Transverse colon (tissue), 4 donors: ENCODE data around the gene KLF13. TPM values are rescaled to one million over a fixed set of nuclear protein-coding genes. Genes with fewer than 3 reads are reported as not detected.

ENCODE experiments used
- DNase-seq: peaks from one replicate; pipeline ENCODE4 v3.0.0-alpha.2; 2019
- H3K27ac ChIP-seq, 4 donors: fragments of 200-600 bp; sonication (generic); 2 replicates each; pipeline ENCODE4 v1.5.1; 2016 to 2018; ENCODE audit warnings: inconsistent platforms in 4 of 4
- H3K27me3 ChIP-seq: fragments of 200-600 bp; sonication (generic); 2 replicates; pipeline ENCODE4 v1.5.1; 2017; ENCODE audit warnings: inconsistent platforms
- H3K36me3 ChIP-seq, 4 donors: fragments of 200-600 bp; sonication (generic); 2 replicates each; pipeline ENCODE4 v1.5.1; 2017 to 2019; ENCODE audit warnings: inconsistent platforms in 4 of 4
- H3K4me1 ChIP-seq, 4 donors: fragments of 200-600 bp; sonication (generic); 2 replicates each; pipeline ENCODE4 v1.5.1; 2017 to 2020; ENCODE audit warnings: inconsistent platforms in 4 of 4
- H3K4me3 ChIP-seq, 4 donors: fragments of 200-600 bp; sonication (generic); 1 replicate in 1 of 4; 2 replicates in 3 of 4; pipeline versions ENCODE4 v1.5.1 to v1.6.1; 2017 to 2019; ENCODE audit warnings: inconsistent platforms in 4 of 4
- H3K9me3 ChIP-seq, 2 donors: fragments of 200-600 bp; sonication (generic); 2 replicates each; pipeline ENCODE4 v1.5.1; 2017 to 2019; ENCODE audit warnings: inconsistent platforms in 2 of 2
- EP300 ChIP-seq: sonication (generic); formaldehyde crosslinking; IDR thresholded peaks from one replicate; pipeline ENCODE4 v1.6.1; 2017; ENCODE audit warnings: antibody characterized with exemption, low read depth
- POLR2A ChIP-seq: fragments of 450-650 bp; IDR thresholded peaks from one replicate; pipeline ENCODE4 v1.6.1; 2016; ENCODE audit warnings: antibody characterized with exemption, mild to moderate bottlenecking, moderate library complexity
- POLR2AphosphoS5 ChIP-seq, 3 donors: sonication (generic); formaldehyde crosslinking; IDR thresholded peaks; one replicate each; pipeline ENCODE4 v1.6.1; 2016; ENCODE audit warnings: antibody characterized with exemption in 3 of 3
- whole genome bisulfite sequencing, 2 donors: methylation state at CpG; one replicate each; pipeline ENCODE4 v1.1.5; 2018; ENCODE audit warnings: low coverage in 1 of 2; 5-methylcytosine and 5-hydroxymethylcytosine counted together
- in situ Hi-C, 4 donors: fragments of 200-750 bp; cut with MboI; loops; one replicate each; pipeline versions ENCODE4 v1.15.0 to v1.15.1; 2017; ENCODE audit warnings: low sequenced_read_pairs in 3 of 4, low pct_ligation_motif_present in 1 of 4, low pct_unique_long_range_greater_than_20kb in 1 of 4
- intact Hi-C: fragments of 100-400 bp; cut with DNase I; formaldehyde crosslinking; loops from one replicate; pipeline ENCODE4 v1.15.1; 2023; ENCODE audit warnings: low total_unique reads
- total RNA-seq, 4 donors: library from RNA; depleted of rRNA; stranded (reverse); fragments of >200 nt; gene quantifications; one replicate each; pipeline ENCODE4 v1.1.0, GENCODE V29; 2016
- TF ChIP-seq, protein P1 (sequence below), 5 experiments: fragments of 200-600 bp in 3 of 5; fragments of 450-650 bp in 2 of 5; sonication (generic) in 3 of 5; IDR thresholded peaks; 1 replicate in 2 of 5; 2 replicates in 3 of 5; pipeline ENCODE4 v1.5.1; 2016 to 2017; ENCODE audit warnings: antibody characterized with exemption in 5 of 5, inconsistent platforms in 3 of 5, mild to moderate bottlenecking in 2 of 5, moderate library complexity in 1 of 5

The KLF13 gene
- total RNA-seq, 4 donors from 2014 or later: 39.0 to 81.2 (median 68.8) TPM

DNA sequence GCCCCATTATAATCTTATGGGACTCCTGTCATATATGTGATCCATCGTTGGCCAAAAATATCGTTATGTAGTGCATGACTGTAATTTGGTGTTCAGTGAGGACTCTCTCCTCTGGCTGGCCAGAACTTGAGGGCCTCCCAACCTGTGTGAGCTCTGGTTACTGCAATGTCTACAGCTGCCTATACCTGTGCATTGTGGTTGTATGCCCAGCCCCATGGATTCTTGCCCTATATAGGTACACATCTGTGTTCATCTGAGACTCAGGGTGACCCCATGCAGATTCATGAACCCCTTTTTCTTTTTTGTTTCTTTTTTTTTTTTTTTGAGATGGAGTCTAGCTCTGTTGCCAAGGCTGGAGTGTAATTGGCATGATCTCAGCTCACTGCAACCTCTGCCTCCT, 32.6 kb upstream of the KLF13 start:
- H3K36me3 ChIP-seq: no peaks in the 10 kb centered on the region
- H3K27ac ChIP-seq: no peak overlapping the region
- TF ChIP-seq, protein P1, sequence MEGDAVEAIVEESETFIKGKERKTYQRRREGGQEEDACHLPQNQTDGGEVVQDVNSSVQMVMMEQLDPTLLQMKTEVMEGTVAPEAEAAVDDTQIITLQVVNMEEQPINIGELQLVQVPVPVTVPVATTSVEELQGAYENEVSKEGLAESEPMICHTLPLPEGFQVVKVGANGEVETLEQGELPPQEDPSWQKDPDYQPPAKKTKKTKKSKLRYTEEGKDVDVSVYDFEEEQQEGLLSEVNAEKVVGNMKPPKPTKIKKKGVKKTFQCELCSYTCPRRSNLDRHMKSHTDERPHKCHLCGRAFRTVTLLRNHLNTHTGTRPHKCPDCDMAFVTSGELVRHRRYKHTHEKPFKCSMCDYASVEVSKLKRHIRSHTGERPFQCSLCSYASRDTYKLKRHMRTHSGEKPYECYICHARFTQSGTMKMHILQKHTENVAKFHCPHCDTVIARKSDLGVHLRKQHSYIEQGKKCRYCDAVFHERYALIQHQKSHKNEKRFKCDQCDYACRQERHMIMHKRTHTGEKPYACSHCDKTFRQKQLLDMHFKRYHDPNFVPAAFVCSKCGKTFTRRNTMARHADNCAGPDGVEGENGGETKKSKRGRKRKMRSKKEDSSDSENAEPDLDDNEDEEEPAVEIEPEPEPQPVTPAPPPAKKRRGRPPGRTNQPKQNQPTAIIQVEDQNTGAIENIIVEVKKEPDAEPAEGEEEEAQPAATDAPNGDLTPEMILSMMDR (IDR thresholded peaks at IDR 0.05): no peak
- TF ChIP-seq POLR2A (no peak), POLR2AphosphoS5 (IDR thresholded peaks at IDR 0.05) (no peak), EP300 (no peak)
- H3K9me3 ChIP-seq: no peaks in the 10 kb centered on the region
- H3K4me3 ChIP-seq: no peak overlapping the region
- no peaks in the 10 kb centered on the region for H3K27me3 ChIP-seq
- no peak for DNase-seq
- WGBS, 2 donors: 93% methylated on average over 2 of the region's 2 CpGs; no CpG with 5 or more reads in 1 of the 2 donors
- H3K4me1 ChIP-seq: peaks cover 0 to 23% (median 13%) of the 10 kb centered on the region in 4 donors
- in situ Hi-C loops (no loop called here), intact Hi-C loops (no loop called here)

DNA sequence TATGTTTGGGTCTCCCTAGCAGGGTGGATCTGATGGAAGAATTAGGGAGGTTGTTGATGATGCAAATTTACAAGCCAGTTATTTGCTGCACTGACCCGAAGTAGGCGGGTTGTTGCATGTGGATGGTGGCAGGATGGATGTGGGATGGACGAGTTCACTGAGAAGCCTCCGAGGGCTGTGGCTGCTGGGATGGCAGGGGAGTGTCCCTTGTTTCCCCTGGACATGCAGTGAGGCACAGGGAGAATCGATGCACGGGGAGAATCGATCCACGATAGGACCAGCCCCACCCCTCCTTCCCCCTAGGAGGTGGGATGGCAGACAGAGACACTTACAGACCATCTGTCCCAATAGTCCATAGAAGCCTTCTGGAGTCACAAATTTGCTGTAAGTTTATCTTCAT, 31.0 kb upstream of the KLF13 start:
- no peaks in the 10 kb centered on the region for H3K27me3 ChIP-seq
- no peak for DNase-seq

DNA sequence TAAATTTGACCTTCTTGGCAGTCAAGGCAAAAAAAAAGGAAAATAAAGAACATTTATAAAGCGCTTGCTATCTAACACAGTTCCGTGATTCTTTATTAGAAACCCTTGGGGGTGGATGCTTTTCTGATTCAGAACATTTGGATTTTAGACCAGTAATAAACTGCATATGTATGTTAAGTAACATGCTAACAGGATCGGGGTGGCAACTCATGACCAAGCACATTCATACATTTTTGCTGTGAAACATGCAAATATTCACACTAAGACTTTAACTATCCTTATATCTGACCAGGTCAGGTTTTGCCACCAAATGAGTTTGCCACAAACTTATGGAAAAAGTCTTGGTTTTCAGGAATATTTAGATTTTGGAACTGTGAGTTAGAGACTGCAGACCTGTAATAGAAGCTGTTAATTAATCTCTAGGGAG, 30.4 kb upstream of the KLF13 start:
- H3K27me3 ChIP-seq: no peaks in the 10 kb centered on the region
- peaks cover 0 to 27% (median 13%) of the 10 kb centered on the region in 4 donors for H3K4me1 ChIP-seq
- peak overlapping the region in 2 of 4 donors; percentile 73 for H3K27ac ChIP-seq
- no peak for DNase-seq
- WGBS, 2 donors: 77 to 88% methylated on average over 3 of the region's 3 CpGs
- TF ChIP-seq, protein P1 (IDR thresholded peaks at IDR 0.05): no peak
- TF ChIP-seq POLR2A: no peak
- TF ChIP-seq EP300: no peak
- TF ChIP-seq POLR2AphosphoS5 (IDR thresholded peaks at IDR 0.05): no peak
- no peaks in the 10 kb centered on the region for H3K36me3 ChIP-seq
- H3K4me3 ChIP-seq: no peak overlapping the region
- in situ Hi-C loops (no loop called here), intact Hi-C loops (no loop called here)
- H3K9me3 ChIP-seq: no peaks in the 10 kb centered on the region

More for the DNA sequence above, 31.0 kb upstream of the KLF13 start:
- Histone ChIP-seq H3K9me3 (no peaks in the 10 kb centered on the region), H3K4me3 (no peak overlapping the region), H3K27ac (no peak overlapping the region), H3K4me1 (peaks cover 0 to 27% (median 13%) of the 10 kb centered on the region in 4 donors), H3K36me3 (no peaks in the 10 kb centered on the region)
- TF ChIP-seq, protein P1 (IDR thresholded peaks at IDR 0.05): no peak
- no peak for TF ChIP-seq EP300
- TF ChIP-seq POLR2A: no peak
- TF ChIP-seq POLR2AphosphoS5 (IDR thresholded peaks at IDR 0.05): no peak
- intact Hi-C loops (no loop called here), in situ Hi-C loops (no loop called here)
- WGBS, 2 donors: 81 to 89% methylated on average over 3 to 8 of the region's 8 CpGs

DNA sequence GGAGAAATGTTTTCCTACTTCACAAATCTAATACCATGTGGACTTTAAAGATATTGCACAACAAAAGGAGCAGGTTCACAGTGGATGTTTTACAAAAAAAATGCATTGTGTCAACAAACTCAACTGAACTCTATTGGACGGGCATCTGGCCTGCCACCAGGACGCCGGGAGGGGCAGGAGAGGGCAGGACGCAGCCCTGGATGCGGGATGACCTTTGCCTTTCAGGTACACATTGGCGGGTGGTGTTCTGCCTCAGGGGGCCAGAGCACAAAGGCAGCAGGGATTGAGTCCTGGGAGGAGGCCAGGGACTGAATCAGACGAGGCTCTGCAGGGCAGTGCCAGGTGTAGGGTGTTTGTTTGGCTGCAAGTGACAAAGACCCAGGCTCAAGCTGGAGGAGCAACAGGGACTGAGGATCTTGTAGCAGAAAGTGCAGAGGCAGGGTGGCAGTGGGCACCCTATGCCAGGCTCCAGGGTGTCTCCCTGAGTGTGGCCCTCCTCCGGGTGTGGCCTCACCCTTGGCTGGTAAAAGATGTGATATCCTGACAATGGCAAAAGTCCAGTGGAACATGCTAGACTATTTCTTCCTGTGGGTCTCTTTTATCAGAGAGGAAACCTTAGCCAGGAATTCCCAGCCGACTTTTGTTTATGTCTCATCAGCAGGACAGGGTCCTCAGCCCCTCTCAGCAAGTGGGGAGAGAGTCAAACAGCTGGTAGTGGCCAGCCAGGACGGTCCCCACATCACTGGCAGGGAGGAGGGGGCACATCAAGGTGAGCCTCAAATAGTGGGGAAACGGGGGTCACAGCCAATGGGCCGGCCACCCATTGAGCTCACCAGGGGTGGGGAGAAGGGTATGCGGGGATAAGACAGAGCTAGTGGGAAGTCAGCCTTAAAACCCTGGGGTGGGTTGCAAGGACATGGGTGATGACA, 29.7 kb upstream of the KLF13 start:
- H3K36me3 ChIP-seq: no peaks in the 10 kb centered on the region
- 30 to 47% methylated on average over 5 to 13 of the region's 13 CpGs for WGBS, 2 donors
- peak; percentile 74 for DNase-seq
- no peak overlapping the region for H3K4me3 ChIP-seq
- in situ Hi-C loops: no loop called here
- H3K4me1 ChIP-seq: peaks cover 0 to 27% (median 13%) of the 10 kb centered on the region in 4 donors
- no peaks in the 10 kb centered on the region for H3K27me3 ChIP-seq
- no peaks in the 10 kb centered on the region for H3K9me3 ChIP-seq
- intact Hi-C loops: no loop called here
- TF ChIP-seq POLR2A (no peak), EP300 (no peak), POLR2AphosphoS5 (IDR thresholded peaks at IDR 0.05) (no peak)
- TF ChIP-seq, protein P1 (IDR thresholded peaks at IDR 0.05): peak in 4 of 5 experiments; percentile 5 to 33 (median 18)
- H3K27ac ChIP-seq: peak overlapping the region; percentile 60 to 73 (median 66)
